ENCODE data around the gene SND1. TPM values are rescaled to one million over a fixed set of nuclear protein-coding genes. Genes with fewer than 3 reads are reported as not detected.

Gene SND1
- total and polyA plus RNA-seq, 2 donors (not counting 1 experiment from before 2014, with no cell fraction given) = 137 to 174 TPM

- peaks cover 3% of the 10 kb centered on the region for H3K4me1 ChIP-seq (ENCODE audit: control insufficient read depth, extremely low read depth, insufficient read depth, low read length)
- no peaks in the 10 kb centered on the region for H3K36me3 ChIP-seq (ENCODE audit: control insufficient read depth, insufficient read depth, low read length)
- no peaks in the 10 kb centered on the region for H3K9me3 ChIP-seq (ENCODE audit: control insufficient read depth, insufficient read depth, low read depth, low read length)
- H3K4me2 ChIP-seq (ENCODE audit: extremely low read depth, insufficient read depth, low read length) = no peak overlapping the region
- H3K4me3 ChIP-seq (replicated peaks in 1 of 4; ENCODE audit: control extremely low read depth in 1 of 4, insufficient read depth in 1 of 4, low read depth in 3 of 4, low read length in 4 of 4) = no peak overlapping the region
- H3K27ac ChIP-seq (ENCODE audit: insufficient read depth, low read length) = no peak overlapping the region
- peaks cover 17% of the 10 kb centered on the region for H3K79me2 ChIP-seq (ENCODE audit: control insufficient read depth, insufficient read depth, low read length)
- no peak overlapping the region for H3K9ac ChIP-seq (ENCODE audit: insufficient read depth, low read length)
- TF ChIP-seq CTCF (conservative IDR thresholded peaks at IDR 0.05 in 1 of 2, IDR thresholded peaks at IDR 0.05 in 1 of 2; ENCODE audit: low read depth in 1 of 2, low read length in 2 of 2) (no peak), EZH2 (IDR thresholded peaks at IDR 0.05; ENCODE audit: low read length, missing control alignments) (no peak)
- DNase-seq (ENCODE audit: low read depth in 2 of 2) = no peak
- no peak overlapping the region for H2AFZ ChIP-seq (ENCODE audit: low read length)
- no peaks in the 10 kb centered on the region for H3K27me3 ChIP-seq (ENCODE audit: control insufficient read depth, insufficient read depth, low read length)
- no peaks in the 10 kb centered on the region for H4K20me1 ChIP-seq (ENCODE audit: control insufficient read depth, extremely low read depth, insufficient read depth, low read length)
Measured at GRCh38 chr7:127765150-127765549, 113.2 kb downstream of the SND1 start.

- Histone ChIP-seq H3K9ac (ENCODE audit: insufficient read depth, low read length) (no peak overlapping the region), H4K20me1 (ENCODE audit: control insufficient read depth, extremely low read depth, insufficient read depth, low read length) (peaks cover 2% of the 10 kb centered on the region), H3K27ac (ENCODE audit: insufficient read depth, low read length) (no peak overlapping the region), H2AFZ (ENCODE audit: low read length) (no peak overlapping the region), H3K4me1 (ENCODE audit: control insufficient read depth, extremely low read depth, insufficient read depth, low read length) (peaks cover 12% of the 10 kb centered on the region), H3K4me3 (replicated peaks in 1 of 4; ENCODE audit: control extremely low read depth in 1 of 4, insufficient read depth in 1 of 4, low read depth in 3 of 4, low read length in 4 of 4) (no peak overlapping the region), H3K4me2 (ENCODE audit: extremely low read depth, insufficient read depth, low read length) (no peak overlapping the region), H3K36me3 (ENCODE audit: control insufficient read depth, insufficient read depth, low read length) (no peaks in the 10 kb centered on the region), H3K79me2 (ENCODE audit: control insufficient read depth, insufficient read depth, low read length) (peaks cover 20% of the 10 kb centered on the region), H3K27me3 (ENCODE audit: control insufficient read depth, insufficient read depth, low read length) (no peaks in the 10 kb centered on the region), H3K9me3 (ENCODE audit: control insufficient read depth, insufficient read depth, low read depth, low read length) (no peaks in the 10 kb centered on the region)
- TF ChIP-seq CTCF (conservative IDR thresholded peaks at IDR 0.05 in 1 of 2, IDR thresholded peaks at IDR 0.05 in 1 of 2; ENCODE audit: low read depth in 1 of 2, low read length in 2 of 2) (no peak), EZH2 (IDR thresholded peaks at IDR 0.05; ENCODE audit: low read length, missing control alignments) (no peak)
- DNase-seq (ENCODE audit: low read depth in 2 of 2) = no peak
Measured at GRCh38 chr7:127766831-127767459, 115.0 kb downstream of the SND1 start.

- H4K20me1 ChIP-seq (ENCODE audit: control insufficient read depth, extremely low read depth, insufficient read depth, low read length) = peaks cover 2% of the 10 kb centered on the region
- DNase-seq (ENCODE audit: low read depth in 2 of 2) = peak in 1 of 2 donors; percentile 75
- H3K79me2 ChIP-seq (ENCODE audit: control insufficient read depth, insufficient read depth, low read length) = peaks cover 20% of the 10 kb centered on the region
- no peak overlapping the region for H3K9ac ChIP-seq (ENCODE audit: insufficient read depth, low read length)
- H3K9me3 ChIP-seq (ENCODE audit: control insufficient read depth, insufficient read depth, low read depth, low read length) = no peaks in the 10 kb centered on the region
- no peak overlapping the region for H3K4me3 ChIP-seq (replicated peaks in 1 of 4; ENCODE audit: control extremely low read depth in 1 of 4, insufficient read depth in 1 of 4, low read depth in 3 of 4, low read length in 4 of 4)
- TF ChIP-seq EZH2 (IDR thresholded peaks at IDR 0.05; ENCODE audit: low read length, missing control alignments) = no peak
- TF ChIP-seq CTCF (conservative IDR thresholded peaks at IDR 0.05 in 1 of 2, IDR thresholded peaks at IDR 0.05 in 1 of 2; ENCODE audit: low read depth in 1 of 2, low read length in 2 of 2) = no peak
- H2AFZ ChIP-seq (ENCODE audit: low read length) = no peak overlapping the region
- peaks cover 12% of the 10 kb centered on the region for H3K4me1 ChIP-seq (ENCODE audit: control insufficient read depth, extremely low read depth, insufficient read depth, low read length)
- no peak overlapping the region for H3K27ac ChIP-seq (ENCODE audit: insufficient read depth, low read length)
- no peaks in the 10 kb centered on the region for H3K27me3 ChIP-seq (ENCODE audit: control insufficient read depth, insufficient read depth, low read length)
- H3K4me2 ChIP-seq (ENCODE audit: extremely low read depth, insufficient read depth, low read length) = no peak overlapping the region
- H3K36me3 ChIP-seq (ENCODE audit: control insufficient read depth, insufficient read depth, low read length) = no peaks in the 10 kb centered on the region
Measured at GRCh38 chr7:127768241-127768640, 116.2 kb downstream of the SND1 start.
